HUES64 (cell line): ENCODE data around the gene PDE2A.

Experiments used
- H3K27ac ChIP-seq: 2 replicates; pipeline ENCODE4 v1.7.0; 2013; ENCODE audit warnings: low read depth, low read length, inconsistent platforms
- H3K27me3 ChIP-seq: 2 replicates; pipeline ENCODE4 v1.6.1; 2013; ENCODE audit warnings: mild to moderate bottlenecking, low read length; ENCODE audit not compliant: insufficient read depth
- H3K36me3 ChIP-seq: 2 replicates; pipeline ENCODE4 v1.6.1; 2013; ENCODE audit warnings: mild to moderate bottlenecking, low read length; ENCODE audit not compliant: insufficient read depth
- H3K4me1 ChIP-seq: 2 replicates; pipeline ENCODE4 v1.6.1; 2013; ENCODE audit warnings: mild to moderate bottlenecking, low read length, moderate library complexity; ENCODE audit not compliant: insufficient read depth
- H3K4me3 ChIP-seq: 2 replicates; pipeline ENCODE4 v1.5.1; 2013; ENCODE audit warnings: mild to moderate bottlenecking, low read length, moderate library complexity
- H3K9ac ChIP-seq: 2 replicates; pipeline ENCODE4 v1.6.1; 2013; ENCODE audit warnings: mild to moderate bottlenecking, low read depth, low read length
- H3K9me3 ChIP-seq: 2 replicates; pipeline ENCODE4 v1.6.1; 2013; ENCODE audit warnings: low read depth, low read length; ENCODE audit not compliant: insufficient read depth
- WGBS: fragments of 150-250, 120-280 bp; methylation state at CpG from one replicate; pipeline ENCODE4 v1.1.7; 2013; ENCODE audit warnings: missing lambda C conversion rate; 5-methylcytosine and 5-hydroxymethylcytosine counted together

PDE2A gene

GRCh38 chr11:72584939-72585597 lies 89.2 kb downstream of the PDE2A start:
- H3K27ac ChIP-seq = no peak overlapping the region
- peak overlapping the region; percentile 58 for H3K4me3 ChIP-seq
- no peaks in the 10 kb centered on the region for H3K9me3 ChIP-seq
- no peak overlapping the region for H3K9ac ChIP-seq
- peaks cover 73% of the 10 kb centered on the region for H3K27me3 ChIP-seq
- 40% methylated on average over 11 of the region's 12 CpGs for WGBS
- H3K4me1 ChIP-seq = no peaks in the 10 kb centered on the region
- no peaks in the 10 kb centered on the region for H3K36me3 ChIP-seq

GRCh38 chr11:72584293-72584938 lies 89.8 kb downstream of the PDE2A start:
- peak overlapping the region; percentile 58 for H3K4me3 ChIP-seq

GRCh38 chr11:72583616-72584292 lies 90.5 kb downstream of the PDE2A start:
- H3K27ac ChIP-seq = no peak overlapping the region
- H3K27me3 ChIP-seq = peaks cover 60% of the 10 kb centered on the region
- H3K9me3 ChIP-seq = no peaks in the 10 kb centered on the region
- no peaks in the 10 kb centered on the region for H3K36me3 ChIP-seq
- WGBS = 70% methylated on average over 21 of the region's 22 CpGs
- peak overlapping the region; percentile 58 for H3K4me3 ChIP-seq
- H3K9ac ChIP-seq = no peak overlapping the region
- H3K4me1 ChIP-seq = no peaks in the 10 kb centered on the region

More at GRCh38 chr11:72584293-72584938, 89.8 kb downstream of the PDE2A start:
- Histone ChIP-seq H3K9ac (no peak overlapping the region), H3K27ac (no peak overlapping the region), H3K36me3 (no peaks in the 10 kb centered on the region), H3K9me3 (no peaks in the 10 kb centered on the region), H3K4me1 (no peaks in the 10 kb centered on the region), H3K27me3 (peaks cover 67% of the 10 kb centered on the region)
- 5% methylated on average over 56 of the region's 59 CpGs for WGBS

GRCh38 chr11:72583177-72583553 lies 91.1 kb downstream of the PDE2A start:
- Histone ChIP-seq H3K9me3 (no peaks in the 10 kb centered on the region), H3K27me3 (peaks cover 54% of the 10 kb centered on the region), H3K4me1 (no peaks in the 10 kb centered on the region), H3K27ac (no peak overlapping the region), H3K4me3 (no peak overlapping the region), H3K36me3 (no peaks in the 10 kb centered on the region), H3K9ac (no peak overlapping the region)
- 67% methylated on average over 2 of the region's 2 CpGs for WGBS

GRCh38 chr11:72582206-72583176 lies 91.7 kb downstream of the PDE2A start:
- Histone ChIP-seq H3K36me3 (no peaks in the 10 kb centered on the region), H3K27me3 (peaks cover 47% of the 10 kb centered on the region), H3K4me1 (no peaks in the 10 kb centered on the region), H3K9ac (no peak overlapping the region), H3K4me3 (no peak overlapping the region), H3K9me3 (no peaks in the 10 kb centered on the region), H3K27ac (no peak overlapping the region)
- WGBS = 87% methylated on average over 14 of the region's 14 CpGs

- no peak overlapping the region for H3K4me3 ChIP-seq
- H3K36me3 ChIP-seq = no peaks in the 10 kb centered on the region
- peaks cover 33% of the 10 kb centered on the region for H3K27me3 ChIP-seq
- no peaks in the 10 kb centered on the region for H3K9me3 ChIP-seq
- WGBS = 83% methylated on average over 4 of the region's 5 CpGs
- no peaks in the 10 kb centered on the region for H3K4me1 ChIP-seq
- H3K9ac ChIP-seq = no peak overlapping the region
- H3K27ac ChIP-seq = no peak overlapping the region
These were observed 93.2 kb downstream of the PDE2A start for GRCh38 chr11:72581067-72581466.

GRCh38 chr11:72580642-72580950 lies 93.6 kb downstream of the PDE2A start:
- H3K27me3 ChIP-seq = peaks cover 29% of the 10 kb centered on the region
- no peak overlapping the region for H3K27ac ChIP-seq
- no peak overlapping the region for H3K4me3 ChIP-seq
- no peaks in the 10 kb centered on the region for H3K9me3 ChIP-seq
- no peak overlapping the region for H3K9ac ChIP-seq
- no peaks in the 10 kb centered on the region for H3K4me1 ChIP-seq
- WGBS = 80% methylated on average over 3 of the region's 3 CpGs
- no peaks in the 10 kb centered on the region for H3K36me3 ChIP-seq

GRCh38 chr11:72579816-72580641 lies 94.2 kb downstream of the PDE2A start:
- Histone ChIP-seq H3K4me1 (no peaks in the 10 kb centered on the region), H3K4me3 (no peak overlapping the region), H3K27ac (no peak overlapping the region), H3K27me3 (peaks cover 23% of the 10 kb centered on the region), H3K9ac (no peak overlapping the region), H3K36me3 (no peaks in the 10 kb centered on the region), H3K9me3 (no peaks in the 10 kb centered on the region)
- 90% methylated on average over 10 of the region's 10 CpGs for WGBS

- Histone ChIP-seq H3K4me1 (no peaks in the 10 kb centered on the region), H3K9ac (no peak overlapping the region), H3K36me3 (no peaks in the 10 kb centered on the region), H3K27me3 (peaks cover 15% of the 10 kb centered on the region), H3K9me3 (no peaks in the 10 kb centered on the region), H3K27ac (no peak overlapping the region), H3K4me3 (no peak overlapping the region)
- 90% methylated on average over 12 of the region's 13 CpGs for WGBS
These were observed 95.0 kb downstream of the PDE2A start for GRCh38 chr11:72578991-72579815.

- H3K4me1 ChIP-seq = peaks cover 2% of the 10 kb centered on the region
- H3K9ac ChIP-seq = no peak overlapping the region
- no peak overlapping the region for H3K27ac ChIP-seq
- 89% methylated on average over 5 of the region's 5 CpGs for WGBS
- H3K9me3 ChIP-seq = no peaks in the 10 kb centered on the region
- no peak overlapping the region for H3K4me3 ChIP-seq
- H3K36me3 ChIP-seq = no peaks in the 10 kb centered on the region
- H3K27me3 ChIP-seq = peaks cover 9% of the 10 kb centered on the region
These were observed 95.7 kb downstream of the PDE2A start for GRCh38 chr11:72578566-72578965.
